ENCODE data around the gene RPUSD1. TPM values are rescaled to one million over a fixed set of nuclear protein-coding genes. Genes with fewer than 3 reads are reported as not detected.
"Not testable (repeated sequence)": the region's sequence is repeated elsewhere in the genome, so short reads cannot be mapped to it uniquely, and the experiment has no call there.

Gene RPUSD1
- 31.1 and 48.4 TPM in 2 replicates for total RNA-seq

- DNase-seq, result no peak
Observed at GRCh38 chr16:787978-788398, at the start of gene RPUSD1. Gene RPUSD1 (minus strand): TSS chr16:788381. CDS start chr16:787737, 644 bp downstream.

GRCh38 chr16:836822-837221 lies 48.6 kb upstream of the RPUSD1 start:
- not testable (repeated sequence) for DNase-seq

- no peak for DNase-seq
Observed at GRCh38 chr16:836221-836620, 48.0 kb upstream of the RPUSD1 start.

GRCh38 chr16:835373-835772 lies 47.2 kb upstream of the RPUSD1 start:
- no peak for DNase-seq

- DNase-seq, result no peak
Observed at GRCh38 chr16:833411-833810, 45.2 kb upstream of the RPUSD1 start.

- no peak for DNase-seq
Observed at GRCh38 chr16:832652-833336, 44.6 kb upstream of the RPUSD1 start.

GRCh38 chr16:831571-832413 lies 43.6 kb upstream of the RPUSD1 start:
- no peak for DNase-seq

- no peak for DNase-seq
Observed at GRCh38 chr16:830871-831570, 42.8 kb upstream of the RPUSD1 start.

GRCh38 chr16:830107-830870 lies 42.1 kb upstream of the RPUSD1 start:
- no peak for DNase-seq

GRCh38 chr16:828891-829290 lies 40.7 kb upstream of the RPUSD1 start:
- no peak for DNase-seq

GRCh38 chr16:827513-827912 lies 39.3 kb upstream of the RPUSD1 start:
- DNase-seq, result no peak

GRCh38 chr16:825341-826061 lies 37.3 kb upstream of the RPUSD1 start:
- no peak for DNase-seq

- no peak for DNase-seq
Observed at GRCh38 chr16:824601-825000, 36.4 kb upstream of the RPUSD1 start.

- no peak for DNase-seq
Observed at GRCh38 chr16:824194-824593, 36.0 kb upstream of the RPUSD1 start.

GRCh38 chr16:822909-823297 lies 34.7 kb upstream of the RPUSD1 start:
- no peak for DNase-seq

- no peak for DNase-seq
Observed at GRCh38 chr16:822174-822908, 34.2 kb upstream of the RPUSD1 start.

- DNase-seq, result no peak
Observed at GRCh38 chr16:821751-822150, 33.6 kb upstream of the RPUSD1 start.

GRCh38 chr16:820748-821147 lies 32.6 kb upstream of the RPUSD1 start:
- no peak for DNase-seq

- not testable (repeated sequence) for DNase-seq
Observed at GRCh38 chr16:820044-820408, 31.8 kb upstream of the RPUSD1 start.

GRCh38 chr16:819336-820043 lies 31.3 kb upstream of the RPUSD1 start:
- DNase-seq, result no peak

- no peak for DNase-seq
Observed at GRCh38 chr16:818592-818991, 30.4 kb upstream of the RPUSD1 start.

Measured in dermis blood vessel endothelial cell (primary cell).